ENCODE results near the gene FNIP1. TPM values are rescaled to one million over a fixed set of nuclear protein-coding genes. Genes with fewer than 3 reads are reported as not detected.

FNIP1 gene
- total and polyA plus RNA-seq, 2 of the 8 experiments (the other 6 are each of a cell fraction or from before 2014, with no cell fraction given): 3.5 to 17.3 TPM

DNA sequence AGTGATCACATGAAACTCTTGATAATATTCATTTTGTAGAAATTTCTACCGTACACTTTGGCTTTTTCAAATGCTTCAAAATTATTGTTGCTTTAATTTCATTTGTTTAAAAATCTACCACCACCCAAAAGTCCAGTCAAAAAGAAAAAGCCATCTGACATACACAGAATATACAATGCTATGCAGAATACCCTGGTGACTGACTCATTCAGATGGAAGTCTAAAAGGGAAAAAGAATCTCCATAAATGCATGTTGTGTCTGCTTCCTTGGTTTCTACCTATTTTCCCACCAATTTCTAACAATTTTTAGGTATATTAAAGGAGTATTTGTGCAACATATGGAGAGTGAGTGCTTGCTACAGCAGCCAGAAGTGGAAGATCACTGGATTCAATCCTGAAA, 152.4 kb downstream of the FNIP1 start:
- Histone ChIP-seq H3K23ac (ENCODE audit: insufficient read length) (no peak overlapping the region), H4K91ac (replicated peaks; ENCODE audit: insufficient read length, low read length) (no peak overlapping the region), H2BK12ac (ENCODE audit: low read depth, low read length) (no peak overlapping the region), H3K9me3 (ENCODE audit: insufficient read depth in 2 of 2, low read depth in 1 of 2, low read length in 1 of 2) (no peaks in the 10 kb centered on the region), H2AK5ac (ENCODE audit: low read depth, low read length) (no peak overlapping the region), H4K5ac (ENCODE audit: insufficient read length, low read depth, low read length) (no peak overlapping the region), H3K18ac (ENCODE audit: extremely low read depth, low read length) (no peak overlapping the region), H3K4ac (replicated peaks; ENCODE audit: insufficient read length, low read depth, low read length) (no peak overlapping the region), H3K4me2 (ENCODE audit: insufficient read depth in 1 of 2, low read depth in 2 of 2, low read length in 2 of 2) (no peak overlapping the region), H4K8ac (ENCODE audit: extremely low read depth, insufficient read depth, low read length) (no peak overlapping the region), H3K9ac (replicated peaks in 1 of 4; ENCODE audit: extremely low read depth in 1 of 4, low read depth in 3 of 4, low read length in 3 of 4) (no peak overlapping the region), H3K4me1 (replicated peaks in 1 of 4; ENCODE audit: control insufficient read depth in 3 of 4, insufficient read depth in 4 of 4, low read length in 3 of 4) (no peaks in the 10 kb centered on the region), H3K14ac (ENCODE audit: insufficient read length) (no peak overlapping the region), H2AFZ (ENCODE audit: low read length) (no peak overlapping the region), H2BK15ac (ENCODE audit: low read length) (no peak overlapping the region), H3K79me2 (ENCODE audit: control insufficient read depth in 1 of 2, insufficient read depth in 2 of 2, low read length in 2 of 2) (no peaks in the 10 kb centered on the region), H3K56ac (replicated peaks; ENCODE audit: insufficient read length, low read depth, low read length) (no peak overlapping the region), H3K79me1 (ENCODE audit: low read depth, low read length) (no peaks in the 10 kb centered on the region), H4K20me1 (replicated peaks in 1 of 2; ENCODE audit: control insufficient read depth in 1 of 2, insufficient read depth in 2 of 2, low read length in 2 of 2) (no peaks in the 10 kb centered on the region), H2BK20ac (ENCODE audit: low read length) (no peak overlapping the region), H2BK5ac (ENCODE audit: low read depth, low read length) (no peak overlapping the region), H3K36me3 (ENCODE audit: control insufficient read depth in 2 of 4, insufficient read depth in 4 of 4, low read length in 3 of 4) (peaks cover 0 to 5% (median 0%) of the 10 kb centered on the region in 4 experiments; a peak in 2 of 8 replicates), H3K27me3 (replicated peaks in 1 of 4; ENCODE audit: control insufficient read depth in 3 of 4, extremely low read depth in 1 of 4, insufficient read depth in 3 of 4, low read length in 3 of 4) (no peaks in the 10 kb centered on the region), H3K4me3 (ENCODE audit: extremely low read depth in 1 of 4, insufficient read depth in 2 of 4, low read depth in 3 of 4, low read length in 4 of 4) (no peak overlapping the region), H2BK120ac (replicated peaks; ENCODE audit: low read depth, low read length) (no peak overlapping the region), H3K23me2 (ENCODE audit: low read depth, low read length) (no peaks in the 10 kb centered on the region), H3K27ac (ENCODE audit: low read depth, low read length) (no peak overlapping the region)
- no peak for FAIRE-seq
- DNase-seq (ENCODE audit: low read depth in 1 of 2, low spot score in 2 of 2): no peak
- CTCF ChIA-PET (ENCODE audit: partially characterized antibody): no interaction called here
- POLR2A ChIA-PET (ENCODE audit: partially characterized antibody): interaction anchor here (1.8 kb wide), 1 partner anchor 8 kb away, joined by 6 read pairs; no protein-coding TSS in a partner anchor
- 93% methylated on average over 1 of the region's 1 CpG; no CpG with 5 or more reads in 1 of the 2 experiments for WGBS, 2 experiments (ENCODE audit: extremely low coverage in 1 of 2, insufficient coverage in 1 of 2, insufficient read length in 1 of 2, insufficient replicate concordance in 2 of 2, low coverage in 1 of 2, low lambda C conversion rate in 2 of 2, missing lambda C conversion rate in 1 of 2)
- TF ChIP-seq HDAC6 (IDR thresholded peaks at IDR 0.05; ENCODE audit: low read depth, low read length) (no peak), TEAD4 (IDR thresholded peaks at IDR 0.05; ENCODE audit: low read depth, low read length) (no peak), BRCA1 (IDR thresholded peaks at IDR 0.05; ENCODE audit: low read depth, low read length) (no peak), KDM5A (IDR thresholded peaks at IDR 0.05; ENCODE audit: low read length) (no peak), SP2 (IDR thresholded peaks at IDR 0.05; ENCODE audit: low read length) (no peak), PHF8 (conservative IDR thresholded peaks at IDR 0.05; ENCODE audit: low read depth, low read length) (no peak), KDM1A (IDR thresholded peaks at IDR 0.05; ENCODE audit: borderline replicate concordance, low read length) (no peak), GTF2F1 (IDR thresholded peaks at IDR 0.05; ENCODE audit: borderline replicate concordance, low read depth, low read length) (no peak), ASH2L (IDR thresholded peaks at IDR 0.05; ENCODE audit: low read length) (no peak), RNF2 (IDR thresholded peaks at IDR 0.05; ENCODE audit: borderline replicate concordance, low read depth, low read length, missing control alignments, poor library complexity, severe bottlenecking) (no peak), NANOG (IDR thresholded peaks at IDR 0.05; ENCODE audit: insufficient read depth, low read depth, low read length, poor library complexity, severe bottlenecking) (no peak), CREB1 (IDR thresholded peaks at IDR 0.05) (no peak), MAFK (IDR thresholded peaks at IDR 0.05; ENCODE audit: low read depth, low read length) (no peak)
- TF ChIP-seq, protein P1, sequence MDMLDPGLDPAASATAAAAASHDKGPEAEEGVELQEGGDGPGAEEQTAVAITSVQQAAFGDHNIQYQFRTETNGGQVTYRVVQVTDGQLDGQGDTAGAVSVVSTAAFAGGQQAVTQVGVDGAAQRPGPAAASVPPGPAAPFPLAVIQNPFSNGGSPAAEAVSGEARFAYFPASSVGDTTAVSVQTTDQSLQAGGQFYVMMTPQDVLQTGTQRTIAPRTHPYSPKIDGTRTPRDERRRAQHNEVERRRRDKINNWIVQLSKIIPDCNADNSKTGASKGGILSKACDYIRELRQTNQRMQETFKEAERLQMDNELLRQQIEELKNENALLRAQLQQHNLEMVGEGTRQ (IDR thresholded peaks at IDR 0.05; ENCODE audit: low read length): no peak
